ENCODE data around the gene BCO2. TPM values are rescaled to one million over a fixed set of nuclear protein-coding genes. Genes with fewer than 3 reads are reported as not detected.

BCO2 gene
- total and polyA plus RNA-seq, 4 donors: 0.70 to 190 (median 78.8) TPM

GRCh38 chr11:112253605-112254242 lies 78.4 kb downstream of the BCO2 start:
- Histone ChIP-seq H3K9ac (ENCODE audit: low read depth in 1 of 2, low read length in 2 of 2) (no peak overlapping the region), H3K36me3 (ENCODE audit: control insufficient read depth in 4 of 4, insufficient read depth in 3 of 4, low read depth in 1 of 4, low read length in 3 of 4) (no peaks in the 10 kb centered on the region), H3K27me3 (ENCODE audit: control insufficient read depth in 4 of 4, insufficient read depth in 4 of 4, low read length in 3 of 4) (no peaks in the 10 kb centered on the region), H3K4me1 (ENCODE audit: control insufficient read depth in 4 of 4, insufficient read depth in 4 of 4, low read length in 3 of 4) (no peaks in the 10 kb centered on the region), H3K4me3 (ENCODE audit: low read depth in 1 of 3, low read length in 3 of 3) (no peak overlapping the region), H3K9me3 (ENCODE audit: control insufficient read depth in 4 of 4, low read length in 3 of 4) (no peaks in the 10 kb centered on the region), H3K27ac (ENCODE audit: low read depth in 1 of 2, low read length in 2 of 2) (no peak overlapping the region)
- WGBS: 99% methylated on average over 3 of the region's 3 CpGs
- TF ChIP-seq RXRA (IDR thresholded peaks at IDR 0.05) (no peak), ZBTB33 (IDR thresholded peaks at IDR 0.05) (no peak), HNF4G (IDR thresholded peaks at IDR 0.05) (no peak), FOXA2 (IDR thresholded peaks at IDR 0.05) (no peak), ATF3 (IDR thresholded peaks at IDR 0.05) (no peak), CTCF (IDR thresholded peaks at IDR 0.05; ENCODE audit: low read depth, low read length, missing input control) (no peak), HNF4A (conservative IDR thresholded peaks at IDR 0.05) (no peak), YY1 (IDR thresholded peaks at IDR 0.05) (no peak), TAF1 (conservative IDR thresholded peaks at IDR 0.05) (no peak), NR2F2 (IDR thresholded peaks at IDR 0.05) (no peak), FOXA1 (IDR thresholded peaks at IDR 0.05) (no peak), SP1 (IDR thresholded peaks at IDR 0.05) (no peak), JUND (IDR thresholded peaks at IDR 0.05) (no peak), MAX (IDR thresholded peaks at IDR 0.05) (no peak)
- no peak for DNase-seq (ENCODE audit: low spot score)

- H3K27ac ChIP-seq (ENCODE audit: low read depth in 1 of 2, low read length in 2 of 2): no peak overlapping the region
- DNase-seq (ENCODE audit: low spot score): no peak
- WGBS: 71% methylated on average over 15 of the region's 15 CpGs
- no peak for TF ChIP-seq HNF4A (conservative IDR thresholded peaks at IDR 0.05)
- TF ChIP-seq YY1 (IDR thresholded peaks at IDR 0.05): no peak
- TF ChIP-seq HNF4G (IDR thresholded peaks at IDR 0.05): no peak
- TF ChIP-seq TAF1 (conservative IDR thresholded peaks at IDR 0.05): no peak
- TF ChIP-seq RXRA (IDR thresholded peaks at IDR 0.05): no peak
- no peak for TF ChIP-seq CTCF (IDR thresholded peaks at IDR 0.05; ENCODE audit: low read depth, low read length, missing input control)
- no peak for TF ChIP-seq ATF3 (IDR thresholded peaks at IDR 0.05)
- TF ChIP-seq FOXA2 (IDR thresholded peaks at IDR 0.05): no peak
- TF ChIP-seq FOXA1 (IDR thresholded peaks at IDR 0.05): no peak
- no peak for TF ChIP-seq RAD21 (IDR thresholded peaks at IDR 0.05)
- TF ChIP-seq ZBTB33 (IDR thresholded peaks at IDR 0.05): no peak
- no peak for TF ChIP-seq GABPA (IDR thresholded peaks at IDR 0.05 in 1 of 2, conservative IDR thresholded peaks at IDR 0.05 in 1 of 2)
- TF ChIP-seq REST (IDR thresholded peaks at IDR 0.05): no peak
Observed at GRCh38 chr11:112255067-112255720, 79.9 kb downstream of the BCO2 start.

More at GRCh38 chr11:112255067-112255720, 79.9 kb downstream of the BCO2 start:
- no peaks in the 10 kb centered on the region for H3K9me3 ChIP-seq (ENCODE audit: control insufficient read depth in 4 of 4, low read length in 3 of 4)
- H3K4me3 ChIP-seq (ENCODE audit: low read depth in 1 of 3, low read length in 3 of 3): no peak overlapping the region
- no peaks in the 10 kb centered on the region for H3K36me3 ChIP-seq (ENCODE audit: control insufficient read depth in 4 of 4, insufficient read depth in 3 of 4, low read depth in 1 of 4, low read length in 3 of 4)
- H3K9ac ChIP-seq (ENCODE audit: low read depth in 1 of 2, low read length in 2 of 2): no peak overlapping the region
- no peaks in the 10 kb centered on the region for H3K4me1 ChIP-seq (ENCODE audit: control insufficient read depth in 4 of 4, insufficient read depth in 4 of 4, low read length in 3 of 4)
- no peaks in the 10 kb centered on the region for H3K27me3 ChIP-seq (ENCODE audit: control insufficient read depth in 4 of 4, insufficient read depth in 4 of 4, low read length in 3 of 4)
